ENCODE measurements around the gene RAB39A.
"Not testable (repeated sequence)": the region's sequence is repeated elsewhere in the genome, so short reads cannot be mapped to it uniquely, and the experiment has no call there.

Gene RAB39A, protein sequence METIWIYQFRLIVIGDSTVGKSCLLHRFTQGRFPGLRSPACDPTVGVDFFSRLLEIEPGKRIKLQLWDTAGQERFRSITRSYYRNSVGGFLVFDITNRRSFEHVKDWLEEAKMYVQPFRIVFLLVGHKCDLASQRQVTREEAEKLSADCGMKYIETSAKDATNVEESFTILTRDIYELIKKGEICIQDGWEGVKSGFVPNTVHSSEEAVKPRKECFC

DNA sequence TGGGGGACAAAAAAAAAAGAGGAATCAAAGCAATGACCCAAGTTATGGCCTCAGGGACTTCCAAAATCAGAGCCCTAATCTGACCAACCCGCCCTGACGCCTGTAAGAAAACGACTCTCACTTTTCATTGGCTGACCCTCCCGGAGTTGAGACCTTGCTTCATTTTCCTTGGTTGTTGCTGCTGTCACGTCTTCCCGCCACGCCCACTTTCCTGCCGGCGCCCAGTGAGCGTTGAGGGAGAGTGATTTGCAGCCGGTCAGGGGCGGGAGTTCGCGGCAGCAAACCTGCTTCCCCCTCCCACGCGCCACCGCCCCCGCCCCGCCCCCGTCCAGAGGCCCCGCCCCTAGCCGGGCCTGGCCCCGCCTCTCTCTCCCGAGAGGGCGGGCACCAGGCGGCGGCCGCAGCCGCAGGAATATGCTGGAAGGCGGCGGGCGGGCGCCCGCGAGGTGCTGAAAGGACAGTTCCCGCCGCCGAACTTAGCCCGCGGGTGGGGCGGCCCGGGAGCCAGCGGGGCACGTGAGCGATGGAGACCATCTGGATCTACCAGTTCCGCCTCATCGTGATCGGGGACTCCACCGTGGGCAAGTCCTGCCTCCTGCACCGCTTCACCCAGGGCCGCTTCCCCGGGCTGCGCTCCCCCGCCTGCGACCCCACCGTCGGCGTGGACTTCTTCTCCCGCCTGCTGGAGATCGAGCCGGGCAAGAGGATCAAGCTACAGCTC, at the start of gene RAB39A:
TSS of gene RAB39A (plus strand) at position 403 of the 721 bp plus-strand sequence. CDS start at position 524, 121 bp downstream.
- DNase-seq = peak; percentile 88

DNA sequence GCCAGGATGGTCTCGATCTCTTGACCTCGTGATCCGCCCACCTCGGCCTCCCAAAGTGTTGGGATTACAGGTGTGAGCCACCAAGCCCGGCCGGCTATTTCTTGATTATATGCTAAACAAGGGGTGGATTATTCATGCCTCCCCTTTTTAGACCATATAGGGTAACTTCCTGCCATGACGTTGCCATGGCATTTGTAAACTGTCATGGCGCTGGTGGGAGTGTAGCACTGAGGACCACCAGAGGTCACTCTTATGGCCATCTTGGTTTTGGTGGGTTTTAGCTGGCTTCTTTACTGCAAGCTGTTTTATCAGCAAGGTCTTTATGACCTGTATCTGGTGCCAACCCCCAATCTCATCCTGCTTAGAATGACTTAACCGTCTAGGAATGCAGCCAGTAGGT, 46.8 kb upstream of the RAB39A start:
- not testable (repeated sequence) for DNase-seq

DNA sequence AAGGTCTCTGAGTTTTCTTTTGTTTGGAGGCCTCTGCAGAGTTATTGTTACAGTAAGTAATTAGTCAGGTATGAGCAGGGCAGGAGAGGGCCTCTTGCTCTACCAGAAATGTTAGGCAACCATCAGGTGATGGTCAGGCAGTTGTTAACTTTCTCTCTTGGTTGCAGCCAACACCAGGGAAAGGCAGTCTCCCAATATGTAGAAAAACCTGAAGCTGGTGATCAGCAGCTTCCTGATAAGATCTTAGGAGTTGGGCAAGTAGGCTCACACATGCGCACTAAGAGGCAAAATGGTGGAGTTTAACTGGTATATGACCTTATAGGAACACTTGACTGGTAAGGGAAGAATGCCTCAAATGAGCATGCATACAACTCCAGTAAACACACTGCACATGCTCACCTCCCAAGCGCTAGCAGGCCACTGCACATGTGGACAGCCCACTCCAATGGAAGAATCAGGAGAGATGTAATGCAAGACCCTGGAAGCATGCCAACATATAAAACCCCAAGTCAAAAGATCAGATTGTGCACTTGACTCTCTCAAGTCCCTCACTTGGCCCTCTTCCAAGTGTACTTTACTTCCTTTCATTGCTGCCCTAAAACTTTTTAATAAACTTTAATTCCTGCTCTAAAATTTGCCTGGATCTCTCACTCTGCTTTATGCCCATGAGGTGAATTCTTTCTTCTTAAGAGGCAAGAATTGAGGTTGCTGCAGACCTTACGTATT, 46.0 kb upstream of the RAB39A start:
- DNase-seq = no peak

DNA sequence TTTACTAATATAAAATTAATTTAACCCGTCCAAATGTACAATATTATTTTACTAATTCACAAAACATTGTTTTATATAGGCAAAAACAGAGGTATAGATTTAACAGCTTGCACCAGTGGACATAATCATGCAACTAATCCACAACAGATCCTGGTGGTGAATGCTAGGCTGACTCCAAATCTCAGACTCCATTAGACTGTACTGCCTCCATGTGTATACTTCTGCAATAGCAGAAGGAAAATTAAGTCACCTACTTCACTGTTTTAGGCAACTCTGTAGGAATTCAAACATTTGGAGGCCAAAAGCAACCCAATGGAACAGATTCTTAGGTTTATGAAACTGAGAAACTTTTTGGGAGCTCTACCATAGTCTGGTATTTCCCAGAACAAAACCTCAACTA, 30.0 kb upstream of the RAB39A start:
- no peak for DNase-seq

DNA sequence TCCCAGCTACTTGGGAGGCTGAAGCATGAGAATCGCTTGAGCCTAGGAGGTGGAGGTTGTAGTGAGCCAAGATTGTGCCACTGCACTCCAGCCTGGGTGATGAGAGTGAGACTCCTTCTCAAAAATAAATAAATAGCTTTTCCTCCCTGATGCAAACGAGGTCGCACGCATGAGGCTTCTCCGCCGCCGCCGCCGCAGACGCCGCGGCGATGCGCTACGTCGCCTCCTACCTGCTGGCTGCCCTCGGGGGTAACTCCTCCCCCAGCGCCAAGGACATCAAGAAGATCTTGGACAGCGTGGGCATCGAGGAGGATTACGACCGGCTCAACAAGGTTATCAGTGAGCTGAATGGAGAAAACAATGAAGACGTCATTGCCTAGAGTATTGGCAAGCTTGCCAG, 20.0 kb upstream of the RAB39A start:
- DNase-seq = no peak

DNA sequence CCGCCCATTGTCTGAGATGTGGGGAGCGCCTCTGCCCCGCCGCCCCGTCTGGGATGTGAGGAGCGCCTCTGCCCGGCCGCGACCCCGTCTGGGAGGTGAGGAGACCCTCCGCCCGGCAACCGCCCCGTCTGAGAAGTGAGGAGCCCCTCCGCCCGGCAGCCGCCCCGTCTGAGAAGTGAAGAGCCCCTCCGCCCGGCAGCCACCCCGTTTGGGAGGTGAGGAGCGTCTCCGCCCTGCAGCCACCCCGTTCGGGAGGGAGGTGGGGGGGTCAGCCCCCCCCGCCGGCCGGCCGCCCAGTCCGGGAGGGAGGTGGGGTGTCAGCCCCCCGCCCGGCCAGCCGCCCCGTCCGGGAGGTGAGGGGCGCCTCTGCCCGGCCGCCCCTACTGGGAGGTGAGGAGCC, 15.8 kb upstream of the RAB39A start:
- not testable (repeated sequence) for DNase-seq

DNA sequence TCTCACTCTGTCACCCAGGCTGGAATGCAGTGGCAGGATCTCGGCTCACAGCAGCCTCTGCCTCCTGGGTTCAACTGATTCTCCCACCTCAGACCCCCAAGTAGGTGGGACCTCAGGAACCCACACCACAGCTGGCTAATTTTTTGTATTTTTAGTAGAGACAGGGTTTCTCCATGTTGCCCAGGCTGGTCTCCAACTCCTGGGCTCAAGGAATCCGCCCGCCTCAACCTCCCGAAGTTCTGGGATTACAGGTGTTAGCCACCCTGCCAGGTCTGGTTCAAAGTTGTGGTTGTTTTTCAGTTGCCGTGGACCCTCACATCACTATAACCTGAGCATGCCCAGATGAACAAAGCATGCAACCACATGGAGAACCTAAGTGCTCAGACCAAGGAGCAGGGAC, 13.0 kb upstream of the RAB39A start:
- no peak for DNase-seq

DNA sequence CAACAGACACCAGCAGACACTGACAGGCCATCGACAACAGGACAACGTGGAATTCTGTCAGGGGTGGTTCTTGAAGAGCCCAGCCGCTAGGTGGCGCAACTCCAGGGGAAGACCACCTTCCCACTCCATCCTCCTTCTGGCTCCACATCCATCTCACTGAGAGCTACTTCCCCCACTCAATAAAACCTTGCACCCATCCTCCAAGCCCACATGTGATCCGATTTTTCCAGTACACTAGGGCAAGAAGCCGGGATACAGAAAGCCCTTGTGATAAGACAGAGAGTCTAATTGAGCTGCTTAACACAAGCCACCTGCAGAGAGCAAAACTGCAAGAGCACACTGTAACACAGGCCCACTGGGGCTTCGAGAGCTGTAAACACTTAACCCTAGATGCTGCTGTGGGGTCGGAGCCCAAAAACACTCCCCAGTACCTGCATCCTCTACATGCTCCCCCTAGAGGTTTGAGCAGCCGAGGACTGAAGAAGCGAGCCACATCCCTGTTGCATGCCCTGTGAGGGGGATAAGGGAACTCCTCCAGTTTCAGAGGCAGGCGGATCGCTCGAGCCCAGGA, 11.5 kb upstream of the RAB39A start:
- DNase-seq = no peak

DNA sequence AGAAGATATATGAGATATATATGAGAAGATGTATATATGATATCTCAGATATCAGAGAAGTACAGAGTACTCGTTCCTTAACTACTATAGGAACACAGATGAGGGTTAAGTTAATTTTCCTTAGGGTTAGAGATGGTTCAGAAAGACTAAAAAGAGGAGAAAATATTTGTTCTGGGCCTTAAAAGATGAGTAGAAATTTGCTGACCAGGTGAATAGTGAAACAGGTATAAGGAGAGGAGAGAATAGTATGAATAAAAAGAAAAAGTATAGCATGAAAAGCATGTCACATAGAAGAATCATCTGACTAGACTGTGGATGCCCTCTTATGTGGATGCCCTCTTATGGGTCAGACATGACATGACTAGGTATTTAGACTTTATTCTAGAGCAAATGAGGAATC, 6.3 kb upstream of the RAB39A start:
- DNase-seq = no peak

DNA sequence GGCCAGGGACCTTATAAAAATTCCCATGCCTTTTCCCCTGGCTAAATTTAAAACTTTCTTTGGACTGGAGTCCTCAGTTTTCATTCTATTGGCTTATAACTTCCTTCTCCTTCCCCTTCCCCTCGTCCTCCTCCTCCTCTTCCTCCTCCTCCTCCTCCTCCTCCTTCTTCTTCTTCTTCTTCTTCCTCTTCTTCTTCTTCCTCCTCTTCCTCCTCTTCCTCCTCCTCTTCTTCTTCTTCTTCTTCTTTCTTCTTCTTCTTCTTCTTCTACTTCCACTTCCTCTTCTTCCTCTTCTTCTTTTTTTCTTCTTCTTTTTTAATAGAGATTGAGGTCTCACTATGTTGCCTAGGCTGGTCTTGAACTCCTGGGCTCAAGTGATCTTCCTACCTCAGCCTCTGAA, 4.7 kb upstream of the RAB39A start:
- not testable (repeated sequence) for DNase-seq

DNA sequence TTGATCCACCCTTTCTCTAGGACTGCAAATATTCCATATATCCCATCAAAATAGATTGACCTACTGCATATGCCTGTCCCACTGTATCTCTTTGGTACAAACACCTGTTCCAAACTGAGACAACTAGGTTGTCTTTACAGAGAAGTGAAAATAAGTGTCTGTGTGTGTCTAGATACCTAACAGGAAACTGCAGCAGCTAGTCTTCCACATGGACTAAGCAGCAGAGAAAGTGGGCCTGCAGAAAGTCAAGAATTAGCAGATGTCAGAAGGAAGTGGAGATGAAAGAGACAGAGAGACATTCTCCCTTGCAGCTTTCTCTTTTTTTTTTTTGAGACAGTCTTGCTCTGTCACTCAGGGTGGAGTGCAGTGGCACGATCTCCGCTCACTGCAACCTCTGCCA, 3.9 kb upstream of the RAB39A start:
- DNase-seq = no peak

DNA sequence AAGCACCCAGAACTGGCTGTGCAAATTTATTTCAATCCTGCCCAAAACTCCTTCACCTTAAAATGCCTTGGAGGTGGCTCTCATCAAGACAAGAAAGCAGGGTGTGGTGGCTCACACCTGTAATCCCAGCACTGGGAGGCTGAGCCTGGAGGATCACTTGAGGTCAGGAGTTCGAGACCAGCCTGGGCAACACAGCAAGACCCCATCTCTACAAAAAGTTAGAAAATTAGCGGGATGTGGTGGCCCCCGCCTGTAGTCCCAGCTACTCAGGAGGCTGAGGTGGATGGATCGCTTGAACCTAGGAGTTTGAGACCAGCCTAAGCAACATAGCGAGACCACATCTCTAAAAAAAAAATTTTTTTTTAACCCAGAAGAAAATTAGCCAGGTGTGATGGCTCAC, 689 bp upstream of the RAB39A start:
- DNase-seq = no peak

DNA sequence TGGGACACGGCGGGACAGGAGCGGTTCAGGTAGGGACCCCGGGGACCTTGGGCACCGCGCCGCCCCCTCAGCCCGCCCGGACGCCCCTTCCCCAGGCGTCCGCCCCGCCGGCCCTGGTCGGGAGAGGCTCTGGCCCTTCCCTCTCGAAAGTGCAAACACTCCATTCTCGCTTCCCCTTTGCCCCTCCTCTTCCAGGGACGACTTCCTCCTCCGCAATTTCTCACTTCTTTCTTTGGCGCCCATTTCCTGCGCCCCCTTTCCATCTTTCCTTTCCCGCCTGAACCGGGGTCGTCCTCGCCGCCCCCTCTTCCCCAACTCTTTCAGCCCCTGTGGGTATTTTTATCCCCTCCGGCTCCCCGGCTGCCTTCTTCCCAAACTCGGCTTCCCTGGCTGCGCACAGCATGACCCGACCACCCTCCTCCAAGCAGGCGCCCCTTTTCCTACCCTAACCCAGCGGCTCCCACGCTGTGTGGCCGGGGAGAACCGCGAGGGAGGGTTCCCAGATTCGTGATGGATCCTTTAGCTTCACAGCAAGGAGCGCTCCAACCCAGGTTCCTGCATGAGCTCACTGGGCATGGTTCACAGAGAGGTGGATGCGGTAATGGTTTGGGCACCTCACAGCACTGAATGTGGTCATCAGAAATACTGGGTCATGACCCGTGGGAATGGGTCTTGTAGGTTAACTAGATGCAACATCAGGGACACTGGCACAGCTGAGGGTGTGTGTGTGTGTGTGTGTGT, 689 bp downstream of the RAB39A start:
- peak; percentile 38 for DNase-seq

DNA sequence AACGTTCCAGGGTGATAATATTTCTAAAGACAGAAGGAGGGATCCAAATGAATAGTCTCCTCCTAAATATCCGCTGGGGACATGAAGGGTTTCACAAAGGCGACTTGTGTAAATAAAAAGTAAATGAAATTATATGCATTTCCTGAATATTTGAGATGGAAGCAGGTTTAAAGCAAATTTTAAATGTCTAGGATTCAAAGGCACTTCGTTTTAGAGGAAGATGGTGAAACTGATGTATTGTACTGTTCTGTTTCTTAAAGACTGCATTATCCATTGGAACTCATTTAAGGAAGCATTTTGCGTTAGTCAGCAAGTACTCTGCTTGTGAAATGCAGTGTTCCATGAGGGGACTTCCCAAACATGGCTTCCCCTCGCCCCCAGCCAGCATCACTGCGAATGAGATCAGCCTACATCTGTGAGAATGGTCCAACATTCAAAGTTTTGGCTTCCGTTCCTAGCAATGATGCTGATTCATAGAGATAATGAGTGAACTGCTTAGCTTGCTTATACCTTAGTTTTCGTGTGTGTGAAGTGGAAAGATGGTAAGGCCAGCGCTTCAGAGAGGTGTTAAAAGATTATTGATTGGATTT, 1.5 kb downstream of the RAB39A start:
- DNase-seq = no peak

DNA sequence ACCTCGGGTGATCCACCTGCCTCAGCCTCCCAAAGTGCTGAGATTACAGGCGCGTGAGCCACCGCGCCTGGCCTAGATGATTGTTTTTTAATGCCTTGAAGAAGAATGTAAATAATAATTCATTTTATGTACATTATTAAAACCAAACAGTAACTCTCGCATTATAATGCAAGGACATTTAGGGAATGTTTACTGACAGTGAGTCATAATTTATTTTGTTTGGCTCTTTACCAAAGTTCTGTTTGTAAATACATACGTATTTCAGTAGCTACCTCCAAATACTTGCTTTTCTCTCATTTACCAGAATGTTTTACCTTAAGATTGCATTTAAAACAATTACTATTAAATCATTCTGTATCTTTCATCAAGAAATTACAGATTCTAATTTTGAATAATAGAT, 3.0 kb downstream of the RAB39A start:
- DNase-seq = no peak

DNA sequence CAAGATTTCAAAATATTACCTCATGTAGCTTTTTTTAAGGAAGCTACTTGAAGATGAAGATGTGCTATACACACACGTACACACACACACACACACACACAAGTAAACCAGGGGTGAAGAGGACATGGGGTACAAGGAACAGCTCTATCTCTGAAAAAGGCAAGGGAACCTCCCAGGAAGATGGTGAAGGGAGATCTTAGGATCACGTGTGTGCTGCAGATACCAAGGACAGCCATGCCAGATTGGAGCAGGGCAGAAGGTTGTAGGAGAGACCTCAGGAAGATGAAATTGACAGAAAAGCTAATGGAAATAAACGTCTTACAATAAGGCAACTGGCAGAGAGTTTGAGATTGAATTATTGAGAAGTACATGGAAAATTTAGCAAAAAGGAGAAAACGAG, 19.7 kb downstream of the RAB39A start:
- no peak for DNase-seq

DNA sequence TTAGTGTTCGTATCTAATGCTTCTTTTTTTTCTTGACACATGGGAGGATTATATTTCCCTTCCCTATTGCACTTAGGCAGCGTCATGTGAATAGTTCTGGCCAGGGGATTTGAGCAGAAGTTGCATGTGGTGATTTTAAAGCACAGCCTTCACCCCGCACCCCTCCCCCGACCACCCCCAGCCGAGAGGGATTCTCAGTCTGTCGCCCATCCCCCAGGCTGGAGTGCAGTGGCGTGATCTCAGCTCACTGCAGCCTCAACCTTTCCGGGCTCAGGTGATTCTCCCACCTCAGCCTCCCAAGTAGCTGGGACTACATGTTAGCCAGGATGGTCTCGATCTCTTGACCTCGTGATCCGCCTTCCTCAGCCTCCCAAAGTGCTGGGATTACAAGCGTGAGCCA, 20.1 kb downstream of the RAB39A start:
- DNase-seq = not testable (repeated sequence)

DNA sequence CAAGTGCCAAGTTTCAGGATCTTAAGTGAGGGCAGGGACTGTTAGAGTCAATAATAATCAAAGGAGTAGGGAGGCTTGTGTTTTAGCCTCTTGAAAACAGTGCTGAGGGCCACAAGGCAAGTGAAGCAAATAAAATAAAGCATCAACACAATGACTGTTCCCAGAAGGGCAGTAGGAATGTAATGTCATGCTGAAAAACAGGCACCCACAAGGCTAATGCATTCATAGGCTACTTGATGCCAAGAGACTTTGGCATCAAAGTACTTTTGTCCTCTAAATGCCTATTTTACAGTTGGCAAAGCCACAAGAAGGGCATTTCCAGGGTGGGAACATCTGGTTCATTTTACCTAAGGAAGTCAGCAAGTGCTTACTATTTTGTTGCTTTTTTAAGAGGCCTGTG, 22.9 kb downstream of the RAB39A start:
- no peak for DNase-seq

DNA sequence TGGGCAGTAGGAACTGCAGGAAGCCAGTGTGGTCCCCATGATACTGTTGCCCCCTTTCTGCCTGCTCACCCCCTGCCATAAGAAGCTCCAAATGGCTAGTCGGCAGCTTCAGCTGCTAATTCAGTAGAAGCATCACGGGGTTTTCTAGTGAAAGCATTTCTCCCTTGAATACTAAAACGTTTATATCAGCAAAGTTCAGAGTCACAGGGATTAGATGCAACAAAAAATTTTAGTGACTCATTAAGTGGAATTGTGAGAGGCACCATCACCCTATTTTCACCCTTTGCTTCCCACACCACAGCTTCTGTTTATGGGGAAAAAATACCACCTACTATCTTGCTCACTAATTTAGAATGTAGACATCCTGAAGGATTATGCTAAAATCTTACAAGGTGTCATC, 25.2 kb downstream of the RAB39A start:
- no peak for DNase-seq

DNA sequence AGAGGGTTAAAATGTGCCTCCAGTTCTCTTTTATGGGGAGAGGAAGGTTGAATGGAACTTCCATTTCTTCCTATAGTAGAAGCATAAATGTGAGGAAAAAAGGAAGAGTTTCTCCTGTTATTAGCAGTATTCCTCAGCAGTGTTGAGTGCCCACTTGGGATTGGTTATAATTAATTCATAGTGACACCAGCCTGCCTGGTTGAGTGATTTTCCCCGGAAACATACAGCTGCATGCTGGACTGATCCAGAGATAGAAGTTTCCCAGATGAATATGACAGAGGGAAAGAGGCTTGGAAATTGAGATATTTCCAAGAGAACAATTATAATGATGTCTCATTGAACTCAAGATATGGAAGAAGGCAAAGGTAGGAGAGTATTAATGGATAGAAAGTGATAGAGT, 28.3 kb downstream of the RAB39A start:
- DNase-seq = no peak

DNA sequence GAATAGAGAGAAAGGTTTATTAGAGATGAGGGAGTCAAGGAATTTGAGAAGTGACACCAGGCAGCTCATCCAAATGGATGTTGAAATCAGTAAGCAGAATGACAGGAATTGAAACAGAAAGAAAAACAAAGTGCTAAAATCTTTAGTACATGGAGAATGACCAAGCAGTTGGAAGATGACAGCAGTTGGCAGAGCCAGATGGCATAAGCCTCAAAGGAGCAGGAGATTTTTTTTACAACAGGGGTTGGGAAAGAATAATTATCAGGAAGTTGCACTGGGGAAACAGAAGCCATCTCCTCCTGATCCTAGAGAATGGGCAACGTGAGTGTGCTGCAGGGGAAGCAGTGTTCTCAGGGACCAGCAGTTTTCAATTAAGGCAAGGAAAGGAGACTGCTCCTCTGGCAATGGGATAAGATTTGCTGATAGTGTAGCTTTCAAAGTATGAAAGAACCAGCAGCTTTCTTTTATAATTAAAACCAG, 28.9 kb downstream of the RAB39A start:
- DNase-seq = no peak

DNA sequence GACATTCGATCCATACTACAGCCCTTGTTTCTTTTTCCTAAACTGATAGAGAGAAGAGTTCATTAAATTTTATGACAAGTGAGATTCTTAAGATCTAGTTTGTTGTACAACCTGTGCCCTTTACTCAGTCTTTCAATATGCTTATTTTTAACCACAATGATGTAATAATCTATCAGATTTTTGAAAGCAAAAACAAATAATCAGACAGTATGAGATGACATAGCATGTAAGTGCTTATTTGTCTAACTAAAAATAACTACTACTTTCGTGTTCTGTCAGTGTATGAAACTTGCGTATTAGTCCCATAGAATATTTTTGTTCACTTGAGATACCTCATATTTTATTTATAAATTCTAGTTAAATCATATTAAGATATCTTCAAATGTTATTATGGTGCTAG, 33.2 kb downstream of the RAB39A start:
- DNase-seq = no peak

DNA sequence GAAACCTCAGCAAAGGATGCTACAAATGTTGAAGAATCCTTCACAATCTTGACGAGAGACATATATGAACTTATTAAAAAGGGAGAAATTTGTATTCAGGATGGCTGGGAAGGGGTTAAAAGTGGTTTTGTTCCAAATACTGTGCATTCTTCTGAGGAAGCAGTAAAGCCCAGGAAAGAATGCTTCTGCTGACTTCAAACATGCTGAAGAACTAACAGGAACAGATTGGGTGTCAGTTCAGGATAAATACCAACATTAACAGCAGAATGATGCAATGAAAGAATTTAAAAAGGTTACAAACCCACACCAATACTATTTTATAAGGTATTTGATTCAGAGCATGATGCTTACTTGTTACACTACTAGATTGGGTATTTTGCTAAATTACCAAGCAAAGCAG, 33.9 kb downstream of the RAB39A start:
- DNase-seq = no peak
